K562 (cell line): Measurements from ENCODE around the gene MYLK4. TPM values are rescaled to one million over a fixed set of nuclear protein-coding genes. Genes with fewer than 3 reads are reported as not detected.

ENCODE experiments used
- ATAC-seq: fragments of 200-7000 bp; cut with Tn5 transposase; 3 replicates; pipeline ENCODE4 v1.9.1; 2020; ENCODE audit warnings: moderate library complexity
- BruUV-seq: library from RNA; stranded (reverse); fragments of 400-500 nt; replicated peaks from 2 replicates; lab custom pipeline; 2021; lab: Mats Ljungman, UMichigan
- CTCF ChIA-PET: fragments of 300-600 bp; formaldehyde crosslinking; extraction: SDS; loops from one replicate; lab custom pipeline; 2021; ENCODE audit warnings: low intra/inter-chr PET ratio; lab: Yijun Ruan, JAX
- POLR2A ChIA-PET: fragments of 300-600, 350-650 bp; sonication (Branson Sonifier 250); formaldehyde crosslinking; extraction: SDS; loops from one replicate; lab custom pipeline; 2021; ENCODE audit warnings: antibody characterized with exemption, inconsistent platforms; lab: Yijun Ruan, JAX
- DNase-seq, 4 experiments: peaks; one replicate each; pipeline versions ENCODE4 v3.0.0 to v3.0.0-alpha.2; 2011 to 2018; ENCODE audit warnings: low spot score in 3 of 4, mixed read lengths in 3 of 4; ENCODE audit errors: extremely low read depth in 1 of 4
- FAIRE-seq: peaks from 2 replicates; lab custom pipeline; 2011; peaks lifted over from hg19 to GRCh38; lab: Jason Lieb, UNC
- H2AFZ ChIP-seq: 2 replicates; pipeline ENCODE4 v1.6.0; 2011; ENCODE audit warnings: low read depth, low read length, control low read depth, inconsistent platforms
- H3K27ac ChIP-seq: fragments of 200-600 bp; 3 replicates; pipeline ENCODE4 v1.8.0; 2011; ENCODE audit warnings: low read depth, mild to moderate bottlenecking, control low read depth, inconsistent platforms, low read length, moderate library complexity, mixed read lengths; ENCODE audit errors: extremely low read depth
- H3K27me3 ChIP-seq, 2 experiments: fragments of 300-600 bp in 1 of 2; 2 replicates in 1 of 2; 3 replicates in 1 of 2; pipeline versions ENCODE4 v1.6.0 to v1.8.0; 2011; ENCODE audit warnings: inconsistent platforms in 2 of 2, low read length in 2 of 2, mild to moderate bottlenecking in 1 of 2, mixed read lengths in 1 of 2, moderate library complexity in 1 of 2; ENCODE audit not compliant: control insufficient read depth in 2 of 2, insufficient read depth in 2 of 2
- H3K36me3 ChIP-seq: fragments of 300-600 bp; 3 replicates; pipeline ENCODE4 v1.8.0; 2011; ENCODE audit warnings: mild to moderate bottlenecking, low read length, inconsistent platforms; ENCODE audit not compliant: control insufficient read depth, insufficient read depth
- H3K4me1 ChIP-seq, 2 experiments: fragments of 200-600 bp in 1 of 2; replicated peaks in 1 of 2; 2 replicates in 1 of 2; 3 replicates in 1 of 2; pipeline versions ENCODE4 v1.5.1 to v1.8.0; 2011; ENCODE audit warnings: inconsistent platforms in 2 of 2, low read length in 2 of 2, mild to moderate bottlenecking in 1 of 2, mixed read lengths in 1 of 2, moderate library complexity in 1 of 2; ENCODE audit not compliant: control insufficient read depth in 2 of 2, insufficient read depth in 2 of 2
- H3K4me2 ChIP-seq: 2 replicates; pipeline ENCODE4 v1.6.1; 2011; ENCODE audit warnings: low read length, control low read depth, inconsistent platforms, mixed read lengths; ENCODE audit not compliant: insufficient read depth
- H3K4me3 ChIP-seq: fragments of 200-600 bp; sonication (generic), shearing (Covaris generic); 2 replicates; pipeline ENCODE4 v1.5.1; 2016; ENCODE audit warnings: control low read depth, inconsistent platforms
- H3K79me2 ChIP-seq: fragments of 200-600 bp; 3 replicates; pipeline ENCODE4 v1.8.0; 2011; ENCODE audit warnings: low read length, inconsistent platforms; ENCODE audit not compliant: control insufficient read depth, insufficient read depth
- H3K9ac ChIP-seq, 2 experiments: 2 replicates each; pipeline versions ENCODE4 v1.6.0 to v1.6.1; 2011; ENCODE audit warnings: low read depth in 2 of 2, low read length in 2 of 2, control low read depth in 1 of 2, inconsistent platforms in 1 of 2, mild to moderate bottlenecking in 1 of 2, mixed read lengths in 1 of 2; ENCODE audit not compliant: insufficient read depth in 1 of 2
- H3K9me1 ChIP-seq: one replicate; pipeline ENCODE4 v1.6.0; 2011; ENCODE audit warnings: inconsistent platforms, mild to moderate bottlenecking, low read length, moderate library complexity; ENCODE audit not compliant: control insufficient read depth, insufficient read depth
- H3K9me3 ChIP-seq: replicated peaks from 2 replicates; pipeline ENCODE4 v1.5.1; 2011; ENCODE audit warnings: low read depth, low read length, inconsistent platforms; ENCODE audit not compliant: control insufficient read depth, insufficient read depth
- H4K20me1 ChIP-seq: replicated peaks from 2 replicates; pipeline ENCODE4 v1.6.1; 2011; ENCODE audit warnings: low read length, inconsistent platforms, mixed read lengths; ENCODE audit not compliant: control insufficient read depth, insufficient read depth
- ARNT ChIP-seq, 2 experiments: fragments of 450-650 bp; IDR thresholded peaks; 2 replicates each; pipeline ENCODE4 v1.6.1; 2016; ENCODE audit warnings: mild to moderate bottlenecking in 1 of 2
- E2F6 ChIP-seq, 2 experiments: IDR thresholded peaks; 2 replicates each; pipeline ENCODE4 v1.6.1; 2011; ENCODE audit warnings: borderline replicate concordance in 1 of 2, control low read depth in 1 of 2, low read depth in 1 of 2, low read length in 1 of 2, mild to moderate bottlenecking in 1 of 2, mixed read lengths in 1 of 2, moderate library complexity in 1 of 2; ENCODE audit not compliant: insufficient read depth in 1 of 2, insufficient read length in 1 of 2, poor library complexity in 1 of 2, severe bottlenecking in 1 of 2; ENCODE audit errors: extremely low read depth in 1 of 2
- FOXM1 ChIP-seq, 2 experiments: fragments of 450-650 bp in 1 of 2; sonication (generic) in 1 of 2; formaldehyde crosslinking in 1 of 2; IDR thresholded peaks; 2 replicates each; pipeline versions ENCODE4 v1.6.1 to v1.9.0; 2017 to 2022; ENCODE audit warnings: low read depth in 2 of 2, mild to moderate bottlenecking in 2 of 2, missing genetic modification reagents in 1 of 2, moderate library complexity in 1 of 2
- GATAD2A ChIP-seq: fragments of 450-650 bp; IDR thresholded peaks from 2 replicates; pipeline ENCODE4 v1.6.1; 2017
- HDAC1 ChIP-seq, 2 experiments: fragments of 450-650 bp; IDR thresholded peaks; 2 replicates each; pipeline ENCODE4 v1.6.1; 2016 to 2017; ENCODE audit warnings: inconsistent platforms in 1 of 2, mild to moderate bottlenecking in 1 of 2, moderate library complexity in 1 of 2
- MAZ ChIP-seq, 2 experiments: fragments of 450-650 bp in 1 of 2; sonication (generic) in 1 of 2; formaldehyde crosslinking; IDR thresholded peaks in 1 of 2; conservative IDR thresholded peaks in 1 of 2; 2 replicates each; pipeline versions ENCODE4 v1.4.0 to v1.5.0; 2020; ENCODE audit warnings: mild to moderate bottlenecking in 1 of 2, missing genetic modification reagents in 1 of 2
- UBTF ChIP-seq, 2 experiments: IDR thresholded peaks; 2 replicates each; pipeline ENCODE4 v1.6.1; 2012; ENCODE audit warnings: improper control_type of control experiment in 2 of 2, low read depth in 2 of 2, low read length in 2 of 2, borderline replicate concordance in 1 of 2
- WGBS: fragments of 100-300 bp; shearing (Covaris generic); methylation state at CpG from one replicate; pipeline ENCODE4 v1.1.6; 2016; ENCODE audit warnings: low coverage, mixed read lengths; ENCODE audit not compliant: insufficient coverage; ENCODE audit errors: missing lambda C conversion rate; 5-methylcytosine and 5-hydroxymethylcytosine counted together
- in situ Hi-C: fragments of 300-500 bp; cut with MboI; formaldehyde crosslinking; loops from 4 replicates; pipeline ENCODE4 v1.15.0; 2018; ENCODE audit warnings: inconsistent platforms, mixed read lengths
- intact Hi-C: fragments of 100-400 bp; cut with micrococcal nuclease; formaldehyde crosslinking; loops from 2 replicates; pipeline ENCODE4 v1.14.2; 2022
- polyA plus RNA-seq, 8 experiments: library from polyadenylated mRNA; depleted of rRNA in 4 of 8; stranded (reverse) in 5 of 8; unstranded in 3 of 8; fragments of >200 nt; fragmentation: Nextera tagmentation in 2 of 8; fragmentation: Illumina TruSeq in 1 of 8; extraction: Ambion mirVana in 2 of 8; extraction: Trizol in 1 of 8; gene quantifications; 2 replicates each; pipeline versions ENCODE4 v1.2.1 to v1.2.3, GENCODE V29; 2011 to 2014; ENCODE audit warnings: inconsistent platforms in 1 of 8, missing spikeins in 1 of 8
- total RNA-seq, 7 experiments: library from RNA; depleted of rRNA in 6 of 7; stranded (reverse); fragments of >200 nt in 6 of 7; fragmentation: Illumina TruSeq in 2 of 7; extraction: Trizol in 2 of 7; gene quantifications; 2 replicates each; pipeline versions ENCODE4 v1.2.1 to v1.2.3, GENCODE V29; 2011 to 2021; ENCODE audit warnings: low replicate concordance in 1 of 7
- TF ChIP-seq, protein P1 (sequence below): fragments of 250-450 bp; sonication (Bioruptor Pico); IDR thresholded peaks from 2 replicates; pipeline ENCODE4 v1.5.0; 2021
- TF ChIP-seq, protein P2 (sequence below): fragments of 450-650 bp; formaldehyde crosslinking; conservative IDR thresholded peaks from 2 replicates; pipeline ENCODE4 v1.4.0; 2022; ENCODE audit warnings: mild to moderate bottlenecking, missing genetic modification characterization
- TF ChIP-seq, protein P3 (sequence below), 2 experiments: fragments of 450-650 bp; conservative IDR thresholded peaks; 2 replicates each; pipeline ENCODE4 v1.6.1; 2017; ENCODE audit warnings: mild to moderate bottlenecking in 2 of 2, moderate library complexity in 2 of 2

Gene MYLK4
- total and polyA plus RNA-seq, 9 of the 15 experiments (the other 6 are each of a cell fraction or from before 2014, with no cell fraction given) = 0.01 to 0.15 (median 0.06) TPM

- Histone ChIP-seq H2AFZ (no peak overlapping the region), H3K9me3 (no peaks in the 10 kb centered on the region; the same call in 1 of the 2 replicates), H3K4me2 (peak overlapping the region; percentile 91), H3K36me3 (peaks cover 47% of the 10 kb centered on the region), H4K20me1 (peaks cover 38% of the 10 kb centered on the region), H3K27ac (peak overlapping the region; percentile 85), H3K4me3 (peak overlapping the region; percentile 78), H3K4me1 (peaks cover 37% of the 10 kb centered on the region in 2 experiments), H3K79me2 (peaks cover 67% of the 10 kb centered on the region), H3K9me1 (no peaks in the 10 kb centered on the region), H3K9ac (peak overlapping the region; percentile 78 to 86), H3K27me3 (no peaks in the 10 kb centered on the region)
- in situ Hi-C loops (no loop called here), intact Hi-C loops (loop anchor here (1.0 kb wide), 1 partner anchor 74 kb away; the partner anchor contains the start of gene SERPINB1)
- ChIA-PET CTCF (interaction anchor here (0.6 kb wide), 1 partner anchor 184 kb away, joined by 3 read pairs; no protein-coding TSS in a partner anchor), POLR2A (interaction anchor here (0.5 to 10.9 kb wide), 8 partner anchors 9 to 335 kb away, joined by 3 to 151 read pairs (median 3); no protein-coding TSS in a partner anchor)
- FAIRE-seq (no peak), DNase-seq (peak in 1 of 4 experiments; percentile 46), ATAC-seq (no peak)
- BruUV-seq = TSS peak; percentile 40
- under 1% methylated on average over 13 of the region's 13 CpGs for WGBS
- TF ChIP-seq UBTF (IDR thresholded peaks at IDR 0.05; ENCODE audit: borderline replicate concordance in 1 of 2, low read depth in 2 of 2, low read length in 2 of 2) (0 out of 4 replicates have a peak, but pooled peaks of 1 of the 2 experiments have one; percentile 24), FOXM1 (IDR thresholded peaks at IDR 0.05; ENCODE audit: low read depth) (peak; percentile 81), FOXM1 (CRISPR knock-in tag; IDR thresholded peaks at IDR 0.05; ENCODE audit: low read depth) (no peak), HDAC1 (IDR thresholded peaks at IDR 0.05) (0 out of 4 replicates have a peak, but pooled peaks of 1 of the 2 experiments have one; percentile 30), ARNT (IDR thresholded peaks at IDR 0.05) (peak in 1 of 2 experiments; percentile 60; a peak in 1 of 4 replicates), MAZ (CRISPR knock-in tag; conservative IDR thresholded peaks at IDR 0.05 in 1 of 2, IDR thresholded peaks at IDR 0.05 in 1 of 2) (no peak), GATAD2A (no peak), E2F6 (IDR thresholded peaks at IDR 0.05; ENCODE audit: borderline replicate concordance in 1 of 2, extremely low read depth in 1 of 2, insufficient read depth in 1 of 2, insufficient read length in 1 of 2, low read depth in 1 of 2, low read length in 1 of 2, poor library complexity in 1 of 2, severe bottlenecking in 1 of 2) (no peak)
- TF ChIP-seq, protein P1, sequence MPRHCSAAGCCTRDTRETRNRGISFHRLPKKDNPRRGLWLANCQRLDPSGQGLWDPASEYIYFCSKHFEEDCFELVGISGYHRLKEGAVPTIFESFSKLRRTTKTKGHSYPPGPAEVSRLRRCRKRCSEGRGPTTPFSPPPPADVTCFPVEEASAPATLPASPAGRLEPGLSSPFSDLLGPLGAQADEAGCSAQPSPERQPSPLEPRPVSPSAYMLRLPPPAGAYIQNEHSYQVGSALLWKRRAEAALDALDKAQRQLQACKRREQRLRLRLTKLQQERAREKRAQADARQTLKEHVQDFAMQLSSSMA (CRISPR knock-in tag) = 0 out of 2 replicates have a peak, but pooled peaks have one; percentile 17
- TF ChIP-seq, protein P2, sequence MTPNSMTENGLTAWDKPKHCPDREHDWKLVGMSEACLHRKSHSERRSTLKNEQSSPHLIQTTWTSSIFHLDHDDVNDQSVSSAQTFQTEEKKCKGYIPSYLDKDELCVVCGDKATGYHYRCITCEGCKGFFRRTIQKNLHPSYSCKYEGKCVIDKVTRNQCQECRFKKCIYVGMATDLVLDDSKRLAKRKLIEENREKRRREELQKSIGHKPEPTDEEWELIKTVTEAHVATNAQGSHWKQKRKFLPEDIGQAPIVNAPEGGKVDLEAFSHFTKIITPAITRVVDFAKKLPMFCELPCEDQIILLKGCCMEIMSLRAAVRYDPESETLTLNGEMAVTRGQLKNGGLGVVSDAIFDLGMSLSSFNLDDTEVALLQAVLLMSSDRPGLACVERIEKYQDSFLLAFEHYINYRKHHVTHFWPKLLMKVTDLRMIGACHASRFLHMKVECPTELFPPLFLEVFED = 0 out of 2 replicates have a peak, but pooled peaks have one; percentile 25
- TF ChIP-seq, protein P3, sequence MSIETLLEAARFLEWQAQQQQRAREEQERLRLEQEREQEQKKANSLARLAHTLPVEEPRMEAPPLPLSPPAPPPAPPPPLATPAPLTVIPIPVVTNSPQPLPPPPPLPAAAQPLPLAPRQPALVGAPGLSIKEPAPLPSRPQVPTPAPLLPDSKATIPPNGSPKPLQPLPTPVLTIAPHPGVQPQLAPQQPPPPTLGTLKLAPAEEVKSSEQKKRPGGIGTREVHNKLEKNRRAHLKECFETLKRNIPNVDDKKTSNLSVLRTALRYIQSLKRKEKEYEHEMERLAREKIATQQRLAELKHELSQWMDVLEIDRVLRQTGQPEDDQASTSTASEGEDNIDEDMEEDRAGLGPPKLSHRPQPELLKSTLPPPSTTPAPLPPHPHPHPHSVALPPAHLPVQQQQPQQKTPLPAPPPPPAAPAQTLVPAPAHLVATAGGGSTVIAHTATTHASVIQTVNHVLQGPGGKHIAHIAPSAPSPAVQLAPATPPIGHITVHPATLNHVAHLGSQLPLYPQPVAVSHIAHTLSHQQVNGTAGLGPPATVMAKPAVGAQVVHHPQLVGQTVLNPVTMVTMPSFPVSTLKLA (conservative IDR thresholded peaks at IDR 0.05) = 0 out of 4 replicates have a peak, but pooled peaks of 1 of the 2 experiments have one; percentile 9
Observed at GRCh38 chr6:2766767-2767656, 16.3 kb upstream of the MYLK4 start.
